GM12878 (cell line): ENCODE results near the gene DOCK1. TPM values are rescaled to one million over a fixed set of nuclear protein-coding genes. Genes with fewer than 3 reads are reported as not detected.

ENCODE experiments used
- ATAC-seq: fragments of 200-7000 bp; cut with Tn5 transposase; 3 replicates; pipeline ENCODE4 v1.9.1; 2020; ENCODE audit warnings: mild to moderate bottlenecking, moderate library complexity
- BruUV-seq: library from RNA; stranded (reverse); fragments of 400-500 nt; replicated peaks from 2 replicates; lab custom pipeline; 2021; lab: Mats Ljungman, UMichigan
- CTCF ChIA-PET: fragments of 300-600 bp; sonication (Branson Sonifier 250); formaldehyde crosslinking; extraction: SDS; loops from one replicate; lab custom pipeline; 2021; ENCODE audit warnings: inconsistent platforms; lab: Yijun Ruan, JAX
- POLR2A ChIA-PET: fragments of 350-600 bp; formaldehyde crosslinking; extraction: SDS; loops from one replicate; lab custom pipeline; 2021; ENCODE audit warnings: inconsistent platforms; lab: Charles Lee
- RAD21 ChIA-PET: fragments of 300-600 bp; sonication (Branson Sonifier 250); formaldehyde crosslinking; loops from one replicate; lab custom pipeline; 2023; ENCODE audit warnings: antibody characterized with exemption; ENCODE audit not compliant: unreplicated experiment; lab: Charles Lee
- SMC1A ChIA-PET: fragments of 300-600 bp; sonication (Branson Sonifier 250); formaldehyde crosslinking; loops from one replicate; lab custom pipeline; 2023; ENCODE audit not compliant: unreplicated experiment, uncharacterized antibody; lab: Charles Lee
- DNase-seq: peaks from one replicate; pipeline ENCODE4 v3.0.0-alpha.2; 2011; ENCODE audit warnings: low read depth, low spot score
- FAIRE-seq: peaks from 3 replicates; lab custom pipeline; 2011; peaks lifted over from hg19 to GRCh38; lab: Jason Lieb, UNC
- H2AFZ ChIP-seq: 2 replicates; pipeline ENCODE4 v1.6.0; 2011; ENCODE audit warnings: low read depth, low read length, control low read depth; ENCODE audit not compliant: control insufficient read depth
- H3K27ac ChIP-seq: 2 replicates; pipeline ENCODE4 v1.5.1; 2011; ENCODE audit warnings: control low read depth; ENCODE audit not compliant: control insufficient read depth, insufficient read depth
- H3K27me3 ChIP-seq, 2 experiments: replicated peaks in 1 of 2; 2 replicates each; pipeline versions ENCODE4 v1.6.0 to v1.6.1; 2011; ENCODE audit warnings: low read length in 1 of 2; ENCODE audit not compliant: control insufficient read depth in 2 of 2, insufficient read depth in 2 of 2
- H3K36me3 ChIP-seq, 2 experiments: 2 replicates each; pipeline ENCODE4 v1.5.1; 2011; ENCODE audit warnings: low read length in 1 of 2; ENCODE audit not compliant: control insufficient read depth in 2 of 2, insufficient read depth in 2 of 2
- H3K4me1 ChIP-seq: 2 replicates; pipeline ENCODE4 v1.6.1; 2011; ENCODE audit warnings: mild to moderate bottlenecking, low read length, moderate library complexity, mixed read lengths; ENCODE audit not compliant: control insufficient read depth, insufficient read depth
- H3K4me2 ChIP-seq: 2 replicates; pipeline ENCODE4 v1.6.0; 2011; ENCODE audit warnings: control low read depth; ENCODE audit not compliant: control insufficient read depth, insufficient read depth
- H3K4me3 ChIP-seq: fragments of 200-600 bp; sonication (generic); 2 replicates; pipeline ENCODE4 v1.5.1; 2016
- H3K79me2 ChIP-seq: 2 replicates; pipeline ENCODE4 v1.6.0; 2011; ENCODE audit warnings: low read length; ENCODE audit not compliant: control insufficient read depth, insufficient read depth
- H3K9ac ChIP-seq: 2 replicates; pipeline ENCODE4 v1.8.0; 2011; ENCODE audit warnings: low read length, control low read depth, mixed read lengths; ENCODE audit not compliant: control insufficient read depth, insufficient read depth
- H3K9me3 ChIP-seq: replicated peaks from 3 replicates; pipeline ENCODE4 v1.5.1; 2011; ENCODE audit warnings: mild to moderate bottlenecking, low read length; ENCODE audit not compliant: control insufficient read depth, insufficient read depth
- H4K20me1 ChIP-seq: 2 replicates; pipeline ENCODE4 v1.6.0; 2011; ENCODE audit not compliant: control insufficient read depth, insufficient read depth
- IRF4 ChIP-seq: IDR thresholded peaks from 2 replicates; pipeline ENCODE4 v1.6.1; 2011; ENCODE audit warnings: low read depth, low read length
- JUND ChIP-seq: IDR thresholded peaks from 2 replicates; pipeline ENCODE4 v1.6.1; 2012; ENCODE audit warnings: low read depth, mild to moderate bottlenecking, low read length, improper control_type of control experiment, moderate library complexity
- RUNX3 ChIP-seq: IDR thresholded peaks from 2 replicates; pipeline ENCODE4 v1.6.1; 2012; ENCODE audit warnings: low read length, inconsistent platforms
- SUZ12 ChIP-seq: fragments of 200-600 bp; sonication (generic); IDR thresholded peaks from one replicate; pipeline ENCODE4 v1.6.1; 2018; ENCODE audit warnings: antibody characterized with exemption, mild to moderate bottlenecking; ENCODE audit not compliant: unreplicated experiment
- TBL1XR1 ChIP-seq: IDR thresholded peaks from 2 replicates; pipeline ENCODE4 v1.6.1; 2012; ENCODE audit warnings: low read depth, low read length, improper control_type of control experiment
- WGBS: methylation state at CpG from one replicate; pipeline ENCODE4 v1.1.6; 2016; ENCODE audit warnings: low lambda C conversion rate; ENCODE audit not compliant: insufficient replicate concordance, insufficient coverage; ENCODE audit errors: missing lambda C conversion rate; 5-methylcytosine and 5-hydroxymethylcytosine counted together
- in situ Hi-C: fragments of 300-500 bp; cut with MboI; formaldehyde crosslinking; loops from 9 replicates; pipeline ENCODE4 v1.14.3; 2018; ENCODE audit warnings: mixed read lengths
- intact Hi-C: fragments of 100-400 bp; cut with micrococcal nuclease; formaldehyde crosslinking; loops from one replicate; pipeline ENCODE4 v1.14.2; 2022; ENCODE audit not compliant: unreplicated experiment
- polyA plus RNA-seq, 11 experiments: library from polyadenylated mRNA; depleted of rRNA in 4 of 11; unstranded in 6 of 11; stranded (reverse) in 5 of 11; fragments of >200 nt; fragmentation: Nextera tagmentation in 4 of 11; fragmentation: Illumina TruSeq in 1 of 11; extraction: Ambion mirVana in 4 of 11; extraction: Trizol in 1 of 11; gene quantifications; 1 replicate in 1 of 11; 2 replicates in 10 of 11; pipeline versions ENCODE4 v1.2.1 to v1.2.3, GENCODE V29; 2011 to 2016; ENCODE audit warnings: inconsistent platforms in 2 of 11, missing spikeins in 2 of 11, low read depth in 1 of 11
- total RNA-seq, 4 experiments: library from RNA; depleted of rRNA in 3 of 4; stranded (reverse); fragments of >200 nt in 3 of 4; fragmentation: Illumina TruSeq in 1 of 4; extraction: Trizol in 1 of 4; gene quantifications; 2 replicates each; pipeline versions ENCODE4 v1.2.1 to v1.2.3, GENCODE V29; 2013 to 2021
- TF ChIP-seq, protein P1 (sequence below): IDR thresholded peaks from 2 replicates; pipeline ENCODE4 v1.6.1; 2012; ENCODE audit warnings: low read length, inconsistent platforms

Gene DOCK1
- total and polyA plus RNA-seq, 10 of the 15 experiments (the other 5 are each of a cell fraction or from before 2014, with no cell fraction given) = 0.05 to 0.18 TPM; not detected in 8

- H3K27ac ChIP-seq = no peak overlapping the region
- intact Hi-C loops (no loop called here), in situ Hi-C loops (no loop called here)
- SMC1A ChIA-PET = no interaction called here
- ATAC-seq (no peak), DNase-seq (no peak), FAIRE-seq (no peak)
- H3K79me2 ChIP-seq = no peaks in the 10 kb centered on the region
- no peaks in the 10 kb centered on the region for H3K36me3 ChIP-seq
- no TSS peak for BruUV-seq
- RAD21 ChIA-PET = interaction anchor here (0.7 kb wide), 1 partner anchor 744 kb away, joined by 3 read pairs; no protein-coding TSS in a partner anchor
- no peak overlapping the region for H3K9ac ChIP-seq
- TF ChIP-seq TBL1XR1 (no peak), RUNX3 (no peak), IRF4 (no peak), SUZ12 (no peak)
- 13% methylated on average over 5 of the region's 5 CpGs for WGBS
- no peak overlapping the region for H3K4me2 ChIP-seq
- H3K4me3 ChIP-seq = no peak overlapping the region
- CTCF ChIA-PET = interaction anchor here (0.9 kb wide), 1 partner anchor 455 kb away, joined by 3 read pairs; no protein-coding TSS in a partner anchor
- H2AFZ ChIP-seq = no peak overlapping the region
- POLR2A ChIA-PET = no interaction called here
- no peaks in the 10 kb centered on the region for H3K9me3 ChIP-seq
- H4K20me1 ChIP-seq = no peaks in the 10 kb centered on the region
- no peaks in the 10 kb centered on the region for H3K27me3 ChIP-seq
- no peaks in the 10 kb centered on the region for H3K4me1 ChIP-seq
Measured at GRCh38 chr10:127399668-127400067, 494.4 kb downstream of the DOCK1 start.

DNA sequence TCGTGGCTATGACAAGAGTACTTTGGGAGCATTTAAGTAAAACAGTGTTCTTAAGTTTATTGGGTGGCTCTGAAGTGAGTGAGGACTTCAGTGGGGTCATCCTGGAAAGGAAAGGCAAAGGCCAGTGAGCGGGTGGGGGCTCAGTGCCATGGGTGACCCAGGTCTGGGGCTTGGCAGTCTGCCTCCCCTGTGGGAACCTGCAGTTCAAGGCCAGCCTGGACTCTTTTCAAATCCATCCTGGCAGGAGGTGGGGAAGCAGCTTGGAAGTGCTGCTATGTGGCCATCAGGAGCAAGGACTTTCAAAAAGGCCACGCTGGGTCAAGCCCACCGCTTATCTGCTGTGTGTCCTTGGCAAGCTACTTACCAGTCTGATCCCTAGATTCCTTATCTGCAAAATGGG, 495.0 kb downstream of the DOCK1 start:
- no TSS peak for BruUV-seq
- Histone ChIP-seq H3K9ac (no peak overlapping the region), H3K9me3 (no peaks in the 10 kb centered on the region), H3K27ac (no peak overlapping the region), H3K4me2 (no peak overlapping the region), H3K27me3 (no peaks in the 10 kb centered on the region), H4K20me1 (no peaks in the 10 kb centered on the region), H2AFZ (no peak overlapping the region), H3K4me1 (no peaks in the 10 kb centered on the region), H3K36me3 (no peaks in the 10 kb centered on the region), H3K4me3 (no peak overlapping the region), H3K79me2 (no peaks in the 10 kb centered on the region)
- ChIA-PET SMC1A (no interaction called here), RAD21 (no interaction called here), CTCF (interaction anchor here (0.9 kb wide), 1 partner anchor 454 kb away, joined by 3 read pairs; no protein-coding TSS in a partner anchor), POLR2A (no interaction called here)
- no peak for ATAC-seq
- no peak for DNase-seq
- FAIRE-seq = no peak
- in situ Hi-C loops (no loop called here), intact Hi-C loops (no loop called here)
- TF ChIP-seq, protein P1, sequence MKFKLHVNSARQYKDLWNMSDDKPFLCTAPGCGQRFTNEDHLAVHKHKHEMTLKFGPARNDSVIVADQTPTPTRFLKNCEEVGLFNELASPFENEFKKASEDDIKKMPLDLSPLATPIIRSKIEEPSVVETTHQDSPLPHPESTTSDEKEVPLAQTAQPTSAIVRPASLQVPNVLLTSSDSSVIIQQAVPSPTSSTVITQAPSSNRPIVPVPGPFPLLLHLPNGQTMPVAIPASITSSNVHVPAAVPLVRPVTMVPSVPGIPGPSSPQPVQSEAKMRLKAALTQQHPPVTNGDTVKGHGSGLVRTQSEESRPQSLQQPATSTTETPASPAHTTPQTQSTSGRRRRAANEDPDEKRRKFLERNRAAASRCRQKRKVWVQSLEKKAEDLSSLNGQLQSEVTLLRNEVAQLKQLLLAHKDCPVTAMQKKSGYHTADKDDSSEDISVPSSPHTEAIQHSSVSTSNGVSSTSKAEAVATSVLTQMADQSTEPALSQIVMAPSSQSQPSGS = no peak
- TF ChIP-seq JUND = no peak
- 4% methylated on average over 4 of the region's 4 CpGs for WGBS
